ENCODE measurements around the gene BIN1. TPM values are rescaled to one million over a fixed set of nuclear protein-coding genes. Genes with fewer than 3 reads are reported as not detected.

BIN1 gene, protein sequence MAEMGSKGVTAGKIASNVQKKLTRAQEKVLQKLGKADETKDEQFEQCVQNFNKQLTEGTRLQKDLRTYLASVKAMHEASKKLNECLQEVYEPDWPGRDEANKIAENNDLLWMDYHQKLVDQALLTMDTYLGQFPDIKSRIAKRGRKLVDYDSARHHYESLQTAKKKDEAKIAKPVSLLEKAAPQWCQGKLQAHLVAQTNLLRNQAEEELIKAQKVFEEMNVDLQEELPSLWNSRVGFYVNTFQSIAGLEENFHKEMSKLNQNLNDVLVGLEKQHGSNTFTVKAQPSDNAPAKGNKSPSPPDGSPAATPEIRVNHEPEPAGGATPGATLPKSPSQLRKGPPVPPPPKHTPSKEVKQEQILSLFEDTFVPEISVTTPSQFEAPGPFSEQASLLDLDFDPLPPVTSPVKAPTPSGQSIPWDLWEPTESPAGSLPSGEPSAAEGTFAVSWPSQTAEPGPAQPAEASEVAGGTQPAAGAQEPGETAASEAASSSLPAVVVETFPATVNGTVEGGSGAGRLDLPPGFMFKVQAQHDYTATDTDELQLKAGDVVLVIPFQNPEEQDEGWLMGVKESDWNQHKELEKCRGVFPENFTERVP
- 68.0 and 68.8 TPM in 2 replicates for total RNA-seq (2014; rRNA removed; shearing (Covaris generic))
- 47.8 and 48.5 TPM in 2 replicates for polyA plus RNA-seq (2015; cell fraction: cytosol; rRNA removed)
- 36.4 and 40.8 TPM in 2 replicates for polyA plus RNA-seq (2015; cell fraction: nucleus; rRNA removed)

- peak; percentile 92 for DNase-seq (ENCODE audit: low read depth)
Observed at GRCh38 chr2:127106991-127107621, at the start of gene BIN1. TSS of gene BIN1 (minus strand) at chr2:127107154. CDS start at chr2:127106943, 211 bp downstream.

GRCh38 chr2:127155947-127156346 lies 49.0 kb upstream of the BIN1 start:
- no peak for DNase-seq (ENCODE audit: low read depth)

GRCh38 chr2:127155028-127155581 lies 48.2 kb upstream of the BIN1 start:
- no peak for DNase-seq (ENCODE audit: low read depth)

GRCh38 chr2:127154396-127154795 lies 47.4 kb upstream of the BIN1 start:
- DNase-seq (ENCODE audit: low read depth), result no peak

DNA sequence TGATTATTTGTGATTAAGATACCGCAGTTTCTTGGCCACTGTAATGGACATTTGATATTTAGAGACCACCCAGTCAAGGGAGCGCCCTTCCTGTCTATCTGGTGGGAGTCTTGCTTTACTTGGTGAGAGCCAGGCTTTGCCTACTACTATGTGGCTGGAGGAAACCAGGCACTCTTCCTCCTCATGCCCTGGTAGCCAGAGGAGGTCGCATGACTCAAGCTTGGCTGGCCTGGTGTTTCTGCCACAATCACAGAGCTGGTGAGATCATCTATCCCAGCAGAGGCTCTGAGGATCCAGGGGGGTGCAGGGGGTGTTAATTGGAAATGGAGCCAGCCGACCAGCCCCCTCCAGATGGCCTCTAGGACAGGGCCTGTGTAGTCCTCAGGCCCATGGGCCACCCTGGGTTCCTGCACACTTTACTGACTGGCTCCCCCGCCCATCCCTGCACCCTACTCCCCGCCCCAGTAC lies 46.8 kb upstream of the BIN1 start:
- peak; percentile 97 for DNase-seq (ENCODE audit: low read depth)

DNA sequence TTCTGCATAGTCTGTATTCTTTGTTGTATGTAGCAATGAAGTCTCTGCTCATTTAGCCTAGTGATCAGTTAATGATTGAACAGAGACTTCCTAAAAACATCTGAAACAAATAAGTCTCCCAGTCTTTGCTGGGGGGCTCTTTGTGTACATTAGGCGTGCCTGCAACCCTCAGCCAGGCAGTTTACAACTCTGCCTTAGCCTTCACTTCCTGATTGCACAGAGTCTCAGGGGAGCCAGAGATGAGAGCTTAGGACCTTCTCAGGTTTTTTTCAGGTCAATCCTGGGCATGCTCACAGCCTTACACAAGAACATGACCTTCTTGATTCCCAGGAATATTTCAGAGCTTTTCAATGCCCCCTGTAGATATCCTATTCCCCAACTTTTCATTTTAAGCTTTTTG lies 44.0 kb upstream of the BIN1 start:
- DNase-seq (ENCODE audit: low read depth), result no peak

GRCh38 chr2:127149384-127149783 lies 42.4 kb upstream of the BIN1 start:
- DNase-seq (ENCODE audit: low read depth), result peak; percentile 96

GRCh38 chr2:127146820-127147502 lies 40.0 kb upstream of the BIN1 start:
- DNase-seq (ENCODE audit: low read depth), result peak; percentile 26

DNA sequence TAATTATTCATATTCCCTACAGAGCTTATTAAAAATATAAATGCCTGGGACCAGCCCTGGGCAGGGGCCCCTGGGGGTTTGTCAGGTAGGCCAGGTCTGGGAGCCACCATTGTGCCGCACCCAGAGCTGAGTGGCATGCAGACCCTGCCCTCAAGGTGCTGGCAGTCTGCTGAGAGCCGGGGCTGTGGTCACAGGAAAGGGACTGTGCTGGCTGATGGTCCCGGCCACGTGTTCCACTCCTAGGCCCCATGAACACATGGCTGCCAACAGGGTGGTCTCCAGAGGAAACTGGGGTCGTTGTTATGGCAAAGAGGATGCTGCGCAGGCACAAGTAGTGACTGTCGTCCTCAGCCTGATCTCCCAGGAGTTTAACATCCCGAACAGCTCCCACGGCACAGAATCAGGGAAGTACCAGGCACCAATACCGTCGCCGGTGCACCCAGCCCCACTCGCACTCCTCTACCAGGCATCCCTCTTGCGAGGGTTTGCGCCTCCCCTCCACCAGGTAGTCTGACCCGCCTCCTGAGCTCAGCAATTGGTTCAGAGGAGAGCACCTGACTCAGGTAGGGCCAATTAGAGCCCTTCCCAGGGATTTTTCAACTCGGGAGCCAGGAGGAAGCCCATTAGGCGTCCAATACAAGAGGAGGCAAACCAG lies 39.2 kb upstream of the BIN1 start:
- no peak for DNase-seq (ENCODE audit: low read depth)

DNA sequence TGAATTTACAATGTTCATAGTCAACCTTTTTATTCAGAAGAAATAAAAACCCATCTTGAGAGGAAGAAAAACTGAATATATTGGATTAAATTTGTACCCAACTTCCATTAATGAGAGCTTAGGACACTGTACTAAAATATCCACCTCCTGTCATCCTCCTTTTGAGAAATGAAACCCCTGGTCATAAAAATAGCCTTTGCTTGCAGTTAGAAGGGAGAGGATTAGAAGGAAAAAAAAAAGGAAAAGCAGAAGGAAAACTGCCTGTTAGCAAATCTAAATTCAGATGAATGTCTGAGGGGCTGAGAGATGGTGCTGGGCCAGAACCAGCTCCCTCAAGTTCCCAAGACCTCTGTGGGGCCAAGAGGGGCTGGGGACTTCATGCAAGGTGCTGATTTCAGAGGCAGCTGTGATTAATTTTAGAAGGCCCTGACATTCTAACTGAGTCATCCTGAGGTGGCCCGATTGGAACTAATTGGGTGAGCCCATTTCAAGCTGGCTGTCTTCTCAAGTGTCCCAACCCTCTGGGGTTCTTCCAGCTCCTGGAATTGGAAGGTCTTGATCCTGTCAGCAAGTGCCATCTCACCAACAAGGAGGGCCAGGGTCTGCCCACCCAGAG lies 38.4 kb upstream of the BIN1 start:
- peak; percentile 47 for DNase-seq (ENCODE audit: low read depth)

- peak; percentile 75 for DNase-seq (ENCODE audit: low read depth)
Observed at GRCh38 chr2:127143841-127144782, 37.2 kb upstream of the BIN1 start.

DNA sequence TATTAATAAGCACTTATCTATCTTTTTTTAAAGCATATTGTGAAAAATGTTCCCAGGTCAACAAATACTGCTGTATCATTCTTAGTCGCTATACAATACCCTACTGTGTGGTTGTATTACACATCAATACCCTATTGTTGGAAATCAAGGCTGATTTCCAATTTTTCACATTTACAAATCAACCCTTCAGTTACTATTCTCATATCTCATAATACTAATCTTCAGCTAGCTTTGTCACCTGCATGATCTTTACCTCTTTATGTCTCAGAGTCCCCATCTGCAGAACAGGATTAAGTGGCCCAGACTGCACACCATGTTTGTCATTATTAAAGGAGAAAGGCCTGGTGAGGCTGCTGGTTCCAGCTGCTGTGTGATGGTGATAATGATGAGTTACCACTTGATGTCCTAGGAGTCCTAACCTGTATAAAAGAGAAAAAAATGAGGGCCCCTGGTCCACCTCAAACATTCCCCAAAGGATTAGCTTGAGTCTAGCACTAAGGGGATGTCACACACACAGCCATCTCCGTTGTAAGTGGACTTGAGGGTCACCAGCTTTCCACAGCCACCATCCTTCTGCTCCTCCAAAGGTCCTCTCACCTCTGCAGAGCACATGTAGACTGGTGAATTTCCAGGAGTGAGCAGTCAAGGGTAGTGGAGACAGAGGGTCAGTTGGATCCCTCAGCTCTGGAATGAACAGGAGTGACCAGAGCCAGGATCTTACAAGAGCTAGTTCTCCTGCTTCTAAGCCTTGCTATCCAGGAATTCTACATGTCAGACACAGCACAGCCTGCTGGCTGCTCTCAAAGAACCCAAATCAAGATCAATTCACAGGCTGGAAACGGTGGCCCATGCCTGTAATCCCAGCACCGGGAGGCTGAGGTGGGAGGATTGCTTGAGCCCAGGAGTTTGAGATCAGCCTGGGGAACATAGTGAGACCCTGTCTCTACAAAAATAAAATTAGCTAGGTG lies 36.0 kb upstream of the BIN1 start:
- no peak for DNase-seq (ENCODE audit: low read depth)

GRCh38 chr2:127140538-127140937 lies 33.6 kb upstream of the BIN1 start:
- no peak for DNase-seq (ENCODE audit: low read depth)

- no peak for DNase-seq (ENCODE audit: low read depth)
Observed at GRCh38 chr2:127139766-127140165, 32.8 kb upstream of the BIN1 start.

DNA sequence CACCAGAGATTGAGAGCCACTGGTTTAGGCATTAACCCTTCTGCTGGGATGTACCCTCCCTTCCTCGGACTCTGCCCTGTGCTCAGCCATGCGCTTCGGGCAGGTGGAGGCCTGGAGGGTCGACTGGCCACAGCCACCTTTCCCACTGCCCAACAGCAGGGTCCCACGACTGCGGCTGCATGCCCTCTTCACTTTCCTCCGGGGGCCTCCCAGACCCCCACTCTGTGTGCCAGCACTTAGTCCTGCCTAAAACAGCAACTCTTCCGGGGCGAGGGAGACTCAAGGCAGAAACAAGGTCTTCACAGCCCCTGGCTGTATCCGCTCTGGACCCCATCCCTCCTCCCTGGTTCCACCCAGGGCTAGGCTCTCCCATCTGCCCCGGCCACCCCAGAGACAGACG lies 31.3 kb upstream of the BIN1 start:
- DNase-seq (ENCODE audit: low read depth), result no peak

DNA sequence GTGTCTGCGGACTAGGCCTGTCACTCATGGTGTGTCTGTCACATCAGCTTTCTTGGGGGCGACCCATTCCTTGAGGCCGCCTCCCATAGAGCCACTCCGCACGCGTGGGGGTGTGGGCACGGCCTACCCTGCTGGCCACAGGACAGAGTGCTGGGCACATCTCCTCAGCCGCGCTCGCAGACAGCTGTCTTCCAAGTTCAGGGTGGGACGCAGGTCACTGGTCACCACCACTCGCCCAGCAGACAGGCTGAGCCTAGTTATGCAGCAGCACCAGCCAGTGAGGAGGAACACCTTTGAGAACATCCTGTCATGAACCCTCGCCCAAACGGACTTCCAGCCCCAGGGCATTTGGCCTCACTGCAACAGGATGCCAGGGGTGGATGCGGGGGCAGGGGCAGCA lies 30.8 kb upstream of the BIN1 start:
- no peak for DNase-seq (ENCODE audit: low read depth)

- DNase-seq (ENCODE audit: low read depth), result no peak
Observed at GRCh38 chr2:127137225-127137624, 30.3 kb upstream of the BIN1 start.
